Neural crest cell (in vitro differentiated cells): ENCODE data around the gene ZNF491. TPM values are rescaled to one million over a fixed set of nuclear protein-coding genes. Genes with fewer than 3 reads are reported as not detected.
"Not testable (repeated sequence)": the region's sequence is repeated elsewhere in the genome, so short reads cannot be mapped to it uniquely, and the experiment has no call there.

Experiments
- DNase-seq: peaks from one replicate; pipeline ENCODE4 v3.0.0; 2021; ENCODE audit warnings: low read depth, mixed read lengths, low spot score
- H3K27ac Mint-ChIP-seq: one replicate; pipeline ENCODE4 v1.8.0; 2021; ENCODE audit warnings: mild to moderate bottlenecking, mixed read lengths; ENCODE audit not compliant: unreplicated experiment
- H3K27me3 Mint-ChIP-seq: 2 replicates; pipeline ENCODE4 v1.8.0; 2021; ENCODE audit warnings: low read depth, mild to moderate bottlenecking, mixed read lengths
- H3K36me3 Mint-ChIP-seq: 2 replicates; pipeline ENCODE4 v1.8.0; 2021; ENCODE audit warnings: low read depth, mild to moderate bottlenecking, mixed read lengths
- H3K4me1 Mint-ChIP-seq: 2 replicates; pipeline ENCODE4 v1.8.0; 2021; ENCODE audit warnings: mixed read lengths
- H3K4me3 Mint-ChIP-seq: one replicate; pipeline ENCODE4 v1.8.0; 2021; ENCODE audit warnings: mild to moderate bottlenecking, mixed read lengths
- H3K9me3 Mint-ChIP-seq: 2 replicates; pipeline ENCODE4 v1.8.0; 2021; ENCODE audit warnings: mixed read lengths
- total RNA-seq: library from RNA; stranded (reverse); gene quantifications from 2 replicates; pipeline ENCODE4 v1.2.1, GENCODE V29; 2021
- TF ChIP-seq, protein P1 (sequence below): fragments of 200-600 bp; sonication (generic); conservative IDR thresholded peaks from 2 replicates; pipeline ENCODE4 v1.5.0; 2021; ENCODE audit warnings: antibody characterized with exemption, mild to moderate bottlenecking

Gene ZNF491
- total RNA-seq, 1 donor from 2014 or later = 9.8 TPM

DNA sequence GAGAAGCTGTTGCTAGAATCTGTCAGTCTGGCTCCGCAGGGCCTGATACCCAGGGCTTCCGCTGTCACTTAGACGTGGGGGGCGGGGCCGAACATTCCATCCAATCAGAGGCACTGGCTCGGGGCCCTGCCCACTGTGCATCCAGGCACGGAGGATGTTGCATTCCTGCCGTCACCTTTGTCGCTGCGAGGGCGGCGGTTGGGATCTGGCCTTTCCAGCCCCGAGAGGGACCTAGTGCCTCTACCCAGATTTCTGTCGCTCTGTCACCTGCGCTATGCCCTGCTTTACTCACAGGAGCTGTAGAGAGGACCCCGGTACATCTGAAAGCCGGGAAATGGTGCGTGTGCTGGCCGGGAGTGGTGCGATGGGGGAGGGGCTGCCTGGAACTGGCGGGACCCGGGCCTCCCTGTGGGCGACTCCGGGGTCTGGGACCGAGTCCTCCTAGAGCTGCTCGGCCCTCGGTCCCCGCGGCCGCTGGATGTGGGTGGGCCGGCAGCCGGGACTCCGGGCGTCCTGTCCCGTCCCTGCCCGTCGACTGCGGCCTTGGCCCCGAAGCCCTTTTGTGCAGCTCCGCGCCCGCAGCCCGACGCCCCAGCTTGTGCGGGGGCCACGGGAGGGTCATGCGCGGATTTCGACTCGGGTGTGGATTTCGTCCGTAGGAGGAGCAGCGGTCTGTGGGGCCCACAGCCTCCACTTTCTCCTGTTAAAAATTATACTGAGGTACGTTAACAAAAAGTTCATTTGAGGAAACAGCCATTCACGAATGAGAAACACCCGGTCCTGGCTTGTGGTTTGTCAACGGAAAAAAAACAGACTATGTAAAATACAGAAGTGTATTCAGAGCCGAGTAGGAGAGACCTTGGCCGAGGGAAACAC, 50.5 kb downstream of the ZNF491 start, which contains the start of gene ZNF439:
TSS of gene ZNF439 (plus strand) at position 133 of the 876 bp plus-strand sequence. CDS start at position 275, 142 bp downstream.
- DNase-seq = peak; percentile 50
- peak within 1 kb of the TSS; percentile 91 for H3K27ac Mint-ChIP-seq

DNA sequence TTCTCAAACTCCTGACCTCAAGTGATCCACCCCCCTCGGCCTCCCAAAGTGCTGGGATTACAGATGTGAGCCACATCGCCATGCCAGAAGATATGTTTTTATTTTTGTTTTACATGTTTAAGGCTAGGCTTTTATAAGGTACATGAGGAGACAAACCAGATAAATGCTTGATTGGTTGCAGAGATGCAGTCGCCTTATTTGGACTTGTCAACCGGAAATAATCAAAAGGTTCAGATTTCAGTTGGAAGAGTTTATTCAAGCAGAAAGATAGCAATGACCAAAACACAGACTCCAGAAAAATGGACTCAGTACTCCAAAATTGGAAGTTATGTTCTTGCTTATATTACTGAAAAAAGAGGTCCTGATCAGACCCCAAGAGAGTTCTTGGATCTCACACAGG, 52.0 kb downstream of the ZNF491 start:
- H3K4me3 Mint-ChIP-seq, H3K9me3 Mint-ChIP-seq, H3K27ac Mint-ChIP-seq, H3K27me3 Mint-ChIP-seq, DNase-seq: not testable (repeated sequence)
- Mint-ChIP-seq H3K4me1 (peaks cover 17% of the 10 kb centered on the region), H3K36me3 (peaks cover 13% of the 10 kb centered on the region)

More for the DNA sequence above, 50.5 kb downstream of the ZNF491 start, which contains the start of gene ZNF439:
- Mint-ChIP-seq H3K9me3 (peaks cover 3% of the 10 kb centered on the region), H3K27me3 (no peaks in the 10 kb centered on the region), H3K4me3 (peak within 1 kb of the TSS; percentile 88), H3K4me1 (peaks cover 17% of the 10 kb centered on the region), H3K36me3 (peaks cover 7% of the 10 kb centered on the region)
- TF ChIP-seq, protein P1, sequence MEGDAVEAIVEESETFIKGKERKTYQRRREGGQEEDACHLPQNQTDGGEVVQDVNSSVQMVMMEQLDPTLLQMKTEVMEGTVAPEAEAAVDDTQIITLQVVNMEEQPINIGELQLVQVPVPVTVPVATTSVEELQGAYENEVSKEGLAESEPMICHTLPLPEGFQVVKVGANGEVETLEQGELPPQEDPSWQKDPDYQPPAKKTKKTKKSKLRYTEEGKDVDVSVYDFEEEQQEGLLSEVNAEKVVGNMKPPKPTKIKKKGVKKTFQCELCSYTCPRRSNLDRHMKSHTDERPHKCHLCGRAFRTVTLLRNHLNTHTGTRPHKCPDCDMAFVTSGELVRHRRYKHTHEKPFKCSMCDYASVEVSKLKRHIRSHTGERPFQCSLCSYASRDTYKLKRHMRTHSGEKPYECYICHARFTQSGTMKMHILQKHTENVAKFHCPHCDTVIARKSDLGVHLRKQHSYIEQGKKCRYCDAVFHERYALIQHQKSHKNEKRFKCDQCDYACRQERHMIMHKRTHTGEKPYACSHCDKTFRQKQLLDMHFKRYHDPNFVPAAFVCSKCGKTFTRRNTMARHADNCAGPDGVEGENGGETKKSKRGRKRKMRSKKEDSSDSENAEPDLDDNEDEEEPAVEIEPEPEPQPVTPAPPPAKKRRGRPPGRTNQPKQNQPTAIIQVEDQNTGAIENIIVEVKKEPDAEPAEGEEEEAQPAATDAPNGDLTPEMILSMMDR = no peak

DNA sequence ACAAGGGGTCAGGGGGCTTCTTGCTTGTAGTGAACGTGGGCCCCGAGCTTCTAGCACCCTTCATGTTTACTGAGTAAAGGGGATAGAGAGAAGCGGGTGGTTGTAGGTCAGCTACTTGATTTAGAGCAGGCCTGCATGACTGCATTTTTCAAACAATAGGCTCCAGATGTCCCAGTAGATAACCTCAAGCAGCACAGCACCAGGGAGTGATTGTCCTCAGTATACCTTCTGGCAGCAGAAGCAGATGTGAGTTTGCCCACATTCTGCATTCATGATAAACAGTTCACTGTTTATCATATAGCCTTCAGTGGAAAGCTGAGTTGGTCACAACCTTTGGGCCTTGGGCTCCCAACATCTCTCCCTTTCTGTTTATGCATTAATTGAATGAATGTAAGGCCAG, 55.0 kb downstream of the ZNF491 start:
- Mint-ChIP-seq H3K9me3 (peaks cover 10% of the 10 kb centered on the region), H3K36me3 (peaks cover 28% of the 10 kb centered on the region), H3K4me1 (peaks cover 10% of the 10 kb centered on the region), H3K4me3 (no peak overlapping the region), H3K27ac (no peak overlapping the region), H3K27me3 (no peaks in the 10 kb centered on the region)
- DNase-seq = no peak
- TF ChIP-seq, protein P1 = no peak

DNA sequence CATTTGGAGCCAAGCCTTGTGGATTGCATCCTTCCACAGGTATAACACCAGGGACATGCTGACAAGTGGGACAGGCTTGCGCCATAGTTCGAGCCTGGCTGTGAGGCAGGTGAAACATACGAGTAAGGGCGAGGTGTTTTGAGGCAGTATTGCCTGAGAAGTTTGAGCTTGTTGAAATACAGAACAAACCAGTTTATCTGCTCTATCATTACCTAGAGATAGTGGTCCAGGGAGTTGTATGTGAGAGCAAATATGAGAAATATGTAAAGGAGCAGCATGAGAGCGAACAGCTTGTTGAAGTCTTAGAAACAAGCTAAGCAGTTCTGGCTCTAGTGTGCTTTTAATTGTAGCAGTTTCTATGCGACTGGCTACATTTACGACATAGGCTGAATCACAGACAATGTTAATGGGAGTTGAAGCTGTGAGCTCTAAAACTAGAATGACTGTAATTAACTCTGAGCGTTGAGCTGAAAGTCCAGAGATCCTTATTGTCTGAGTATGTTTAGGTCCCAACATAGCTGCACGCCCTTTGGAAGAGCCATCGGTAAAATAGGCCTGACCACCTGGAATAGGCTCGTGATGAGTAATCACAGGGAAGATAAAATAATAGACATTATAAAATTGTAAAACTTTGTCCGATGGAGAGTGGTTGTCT, 58.4 kb downstream of the ZNF491 start:
- TF ChIP-seq, protein P1 = no peak

More for the DNA sequence above, 58.4 kb downstream of the ZNF491 start:
- Mint-ChIP-seq H3K9me3 (peaks cover 15% of the 10 kb centered on the region), H3K27me3 (no peaks in the 10 kb centered on the region), H3K36me3 (peaks cover 39% of the 10 kb centered on the region), H3K4me1 (no peaks in the 10 kb centered on the region), H3K27ac (no peak overlapping the region), H3K4me3 (no peak overlapping the region)
- DNase-seq = no peak

Other genes starting within 250 kb of the ZNF491 start
- 69.8 and 70.0 TPM in 2 replicates for gene ELOF1, start 239.3 kb upstream of the ZNF491 start, total RNA-seq
- 1.2 and 2.5 TPM in 2 replicates for gene ACP5, start 220.9 kb upstream of the ZNF491 start, total RNA-seq
- gene ZNF627, start 201.0 kb upstream of the ZNF491 start, total RNA-seq = 22.2 and 26.9 TPM in 2 replicates
- gene ZNF823, start 59.6 kb upstream of the ZNF491 start, total RNA-seq = 8.7 and 8.8 TPM in 2 replicates
- 3.9 and 5.7 TPM in 2 replicates for gene ZNF441, start 31.5 kb upstream of the ZNF491 start, total RNA-seq
- gene ZNF440, start 15.8 kb downstream of the ZNF491 start, total RNA-seq = 19.7 and 22.2 TPM in 2 replicates
- 6.0 and 6.6 TPM in 2 replicates for gene ZNF439, start 50.2 kb downstream of the ZNF491 start, total RNA-seq
- 32.1 and 33.9 TPM in 2 replicates for gene ZNF69, start 89.3 kb downstream of the ZNF491 start, total RNA-seq
- gene ZNF700, start 126.6 kb downstream of the ZNF491 start, total RNA-seq = 12.5 and 12.8 TPM in 2 replicates
- 2.9 and 4.5 TPM in 2 replicates for gene ZNF763, start 166.5 kb downstream of the ZNF491 start, total RNA-seq
- 5.7 and 5.8 TPM in 2 replicates for gene ZNF433, start 237.2 kb downstream of the ZNF491 start, total RNA-seq